GM21390 (cell line): ENCODE measurements around the gene FRMD4A.

Experiments used
- ATAC-seq: cut with Tn5 transposase; IDR thresholded peaks from one replicate; pipeline ENCODE4 v1.9.1; 2021; ENCODE audit not compliant: unreplicated experiment

Gene FRMD4A

DNA sequence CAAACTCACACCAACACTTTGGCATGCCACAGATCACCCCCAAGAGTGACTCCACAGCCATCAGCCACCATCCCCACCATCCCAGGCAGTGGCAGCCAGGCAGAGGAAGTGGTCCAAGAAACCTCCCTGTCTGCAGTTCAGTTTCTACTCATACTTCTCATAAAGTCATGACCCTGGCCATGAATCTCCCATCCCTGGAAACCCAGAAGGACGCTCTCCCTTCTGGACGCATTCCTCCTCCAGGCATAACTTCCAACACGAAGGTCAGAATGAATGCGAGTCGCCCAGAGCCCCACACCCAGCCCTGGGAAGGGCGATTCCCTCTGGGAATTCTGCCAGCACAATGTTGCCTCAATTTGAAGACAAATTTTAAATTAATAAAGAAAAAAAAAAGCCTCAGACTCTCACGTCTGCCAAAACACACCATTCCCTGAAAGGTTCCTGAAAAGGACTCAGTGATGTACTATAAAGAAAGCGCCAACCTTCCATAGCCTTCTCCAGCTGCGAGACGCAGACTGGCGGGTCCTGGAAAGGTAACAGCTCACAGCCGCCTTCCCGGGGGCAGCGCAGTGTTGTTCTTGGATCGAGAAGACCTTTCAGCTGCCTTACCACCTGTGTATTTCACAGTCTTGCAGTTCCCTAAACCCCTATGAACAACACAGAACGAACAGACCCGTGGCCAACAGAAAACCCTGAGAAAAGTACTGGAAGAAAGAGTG lies 307.6 kb downstream of the FRMD4A start:
- ATAC-seq: no peak

DNA sequence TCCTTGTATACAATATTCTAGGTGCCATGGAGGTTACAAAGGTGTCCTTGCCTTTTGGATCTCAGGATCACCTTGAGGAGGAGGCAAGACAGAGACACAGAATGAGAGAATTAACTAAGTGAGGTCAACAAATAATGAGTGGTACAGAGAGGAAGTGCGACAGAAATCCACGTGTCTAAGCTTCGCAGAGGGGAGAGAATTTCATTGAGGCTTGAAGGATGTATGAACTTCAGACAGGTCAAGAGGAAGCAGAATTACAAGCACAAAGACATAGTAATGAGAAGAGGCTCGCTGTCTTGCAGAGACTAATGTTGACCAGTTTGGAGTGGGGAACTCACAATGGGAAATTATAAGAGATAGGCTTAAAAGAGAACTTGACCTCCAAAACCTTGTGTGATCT lies 308.7 kb downstream of the FRMD4A start:
- no peak for ATAC-seq

DNA sequence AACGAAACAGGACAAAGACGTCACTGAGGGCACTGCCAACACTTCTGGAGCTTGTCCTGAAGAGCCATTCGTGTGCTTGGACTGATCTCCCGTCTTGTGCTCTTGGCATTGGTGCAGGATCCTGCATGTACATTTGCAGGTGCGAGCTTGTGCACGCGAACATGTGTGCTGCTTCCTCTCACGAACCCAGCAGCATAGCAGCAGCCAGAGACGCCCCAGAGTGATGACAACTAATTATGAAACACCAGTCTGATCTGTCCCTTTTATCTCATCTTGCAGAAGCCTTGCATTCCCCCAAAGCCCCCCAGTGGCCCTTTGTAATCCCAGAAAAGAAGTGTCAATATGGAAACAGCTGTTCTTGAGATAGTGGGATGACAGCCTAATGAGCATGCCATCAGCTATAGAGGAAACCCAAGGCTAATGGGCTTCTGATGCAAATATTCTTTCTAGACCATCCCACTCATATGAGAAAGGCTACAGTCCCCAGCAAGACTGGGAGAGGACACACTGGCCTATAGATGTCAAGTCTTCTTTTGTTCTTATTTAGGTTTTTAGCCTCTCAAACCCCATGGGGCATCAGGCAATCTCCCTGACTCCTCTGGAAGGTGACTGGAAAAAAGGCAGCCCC lies 310.6 kb downstream of the FRMD4A start:
- no peak for ATAC-seq

GRCh38 chr10:14017467-14017866 lies 313.3 kb downstream of the FRMD4A start:
- ATAC-seq: no peak

GRCh38 chr10:14016931-14017333 lies 313.8 kb downstream of the FRMD4A start:
- no peak for ATAC-seq

GRCh38 chr10:14016011-14016536 lies 314.6 kb downstream of the FRMD4A start:
- no peak for ATAC-seq

DNA sequence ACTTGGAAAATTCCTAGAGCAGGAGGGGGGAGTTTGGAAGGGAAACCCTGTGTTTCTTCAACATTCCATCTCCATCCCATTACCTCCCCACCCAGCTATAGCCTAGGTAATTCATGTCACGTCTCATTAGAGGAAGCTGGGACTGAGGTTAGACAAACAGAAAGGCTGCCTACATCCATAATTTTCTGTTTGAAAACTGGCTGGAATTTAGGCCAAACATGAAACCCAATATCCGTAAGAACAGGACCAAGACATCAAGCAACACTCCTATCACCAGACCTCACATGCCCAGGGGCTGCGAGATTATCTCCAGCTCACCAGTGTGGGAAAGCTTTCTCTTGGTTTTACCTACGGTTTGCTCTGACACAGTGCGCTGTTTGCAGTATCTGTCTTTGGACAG lies 316.3 kb downstream of the FRMD4A start:
- ATAC-seq: no peak

GRCh38 chr10:14010769-14011574 lies 319.8 kb downstream of the FRMD4A start:
- no peak for ATAC-seq

GRCh38 chr10:14010101-14010558 lies 320.6 kb downstream of the FRMD4A start:
- no peak for ATAC-seq

DNA sequence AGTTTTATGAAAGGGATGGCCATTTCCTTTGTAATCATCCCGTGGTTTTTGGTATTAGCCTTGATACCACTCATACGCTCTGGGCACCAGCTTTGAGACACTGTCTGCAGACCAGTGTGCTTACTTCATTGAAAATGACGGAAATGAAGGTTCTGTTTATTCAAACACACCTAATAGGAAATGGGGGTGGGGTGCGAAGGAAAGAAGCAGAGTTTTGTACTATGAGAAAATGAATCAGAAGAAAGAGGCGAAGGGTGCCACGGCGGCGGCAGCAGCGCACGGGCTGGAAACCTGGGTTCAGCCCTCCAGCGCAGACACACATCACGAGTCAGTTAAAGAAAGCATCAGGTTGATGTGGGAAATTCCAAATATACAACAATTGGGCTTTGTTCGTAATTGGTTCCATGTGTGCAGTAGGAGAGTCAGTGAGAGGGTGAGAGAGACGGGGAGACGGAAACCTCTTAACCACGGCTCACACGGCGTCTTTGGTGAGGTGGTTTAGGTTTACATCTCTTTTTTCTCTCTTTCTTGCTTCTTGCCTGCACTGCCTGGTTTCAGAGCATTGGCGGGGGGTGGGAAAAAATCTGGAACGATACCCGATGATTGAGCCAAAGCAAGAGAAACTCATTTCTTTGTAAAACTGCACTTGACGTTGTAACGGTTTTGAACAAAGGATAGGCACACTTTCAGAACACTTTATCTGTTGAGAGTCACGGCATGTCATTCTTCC lies 321.2 kb downstream of the FRMD4A start:
- no peak for ATAC-seq

DNA sequence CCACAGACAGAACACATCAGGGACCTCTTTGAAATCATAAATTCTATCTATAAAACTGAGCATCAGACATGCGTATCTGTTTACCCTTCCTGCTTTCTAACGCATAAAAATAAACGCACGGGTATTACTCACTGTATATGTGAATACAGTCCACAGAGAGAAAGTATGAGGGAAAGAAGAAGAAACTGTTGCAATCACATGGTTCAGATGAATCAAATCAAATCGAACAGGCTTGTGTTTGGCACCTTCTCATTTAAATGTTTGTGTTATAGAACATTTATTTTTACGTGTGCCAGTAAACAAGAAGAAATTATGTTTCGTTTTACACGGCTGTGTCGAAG lies 322.0 kb downstream of the FRMD4A start:
- ATAC-seq: no peak

DNA sequence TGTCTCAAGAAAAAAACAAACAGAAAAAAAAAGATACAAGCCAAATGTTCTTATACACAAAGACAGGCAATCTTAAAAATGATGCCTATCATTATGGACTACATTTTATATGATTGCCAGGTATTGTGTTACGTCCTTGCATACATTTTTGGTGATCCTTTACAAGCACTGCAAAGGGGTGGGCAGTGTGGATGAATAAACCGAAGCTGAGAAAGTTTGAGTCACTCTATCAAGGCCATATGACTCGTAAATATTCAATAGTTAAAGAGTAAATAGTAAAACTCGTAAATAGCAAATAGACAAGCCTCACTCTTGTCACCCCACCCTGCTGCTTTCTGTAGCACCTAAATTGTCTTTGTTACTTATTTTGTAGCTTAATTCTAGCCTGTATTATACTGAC lies 326.2 kb downstream of the FRMD4A start:
- ATAC-seq: no peak

DNA sequence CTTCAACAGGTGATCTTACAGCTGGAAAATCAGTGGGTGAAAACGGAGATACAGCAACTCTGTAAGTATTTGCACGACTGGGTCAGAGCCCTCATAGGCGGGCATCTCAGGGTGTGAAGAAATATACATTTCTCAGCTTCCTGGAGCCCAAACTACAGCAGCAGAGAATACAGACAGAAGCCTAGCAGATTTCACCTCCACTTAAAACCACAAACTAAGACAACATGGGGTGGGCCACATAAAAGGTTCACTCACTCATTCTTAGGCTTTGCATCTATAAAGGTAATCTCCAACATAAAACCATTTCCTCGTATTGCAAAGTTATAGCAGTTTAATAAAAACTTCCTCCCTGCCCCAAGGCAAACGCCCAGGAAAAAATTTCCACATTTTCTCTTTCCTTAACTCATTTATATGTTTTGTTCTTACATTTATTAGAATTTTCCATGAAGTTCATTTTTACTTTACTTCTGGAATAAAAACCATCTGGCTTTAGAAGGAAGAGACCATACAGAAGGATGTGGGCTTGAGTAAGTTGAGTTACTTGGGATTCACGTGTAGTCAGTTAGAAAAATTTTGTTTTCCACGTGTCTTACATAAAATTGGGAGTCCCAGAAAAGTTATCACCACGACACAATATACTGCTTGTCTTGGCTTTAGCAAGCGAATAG lies 327.1 kb downstream of the FRMD4A start:
- no peak for ATAC-seq

- ATAC-seq: no peak
Measured at GRCh38 chr10:14001298-14002040, 329.3 kb downstream of the FRMD4A start.

- no peak for ATAC-seq
Measured at GRCh38 chr10:13998163-13998835, 332.4 kb downstream of the FRMD4A start.

- ATAC-seq: no peak
Measured at GRCh38 chr10:13997650-13998049, 333.1 kb downstream of the FRMD4A start.

DNA sequence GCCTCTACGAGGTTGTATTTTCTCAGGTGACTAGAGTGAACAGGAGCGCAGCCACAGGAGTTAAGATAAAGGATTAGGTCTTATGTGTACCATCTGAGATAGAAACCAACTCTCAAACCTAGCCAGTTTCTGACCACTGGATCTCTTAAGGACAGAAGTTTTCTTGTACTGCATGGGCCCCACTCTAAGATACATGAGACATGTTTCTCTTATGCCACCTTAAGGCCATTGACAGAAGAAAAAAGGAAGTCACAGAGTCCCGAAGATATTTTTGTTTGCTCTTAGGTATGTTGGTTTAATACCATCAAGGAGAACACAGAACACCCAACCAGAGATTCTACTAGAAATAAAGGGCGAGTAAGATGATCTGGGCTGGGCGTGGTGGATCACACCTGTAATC lies 335.8 kb downstream of the FRMD4A start:
- ATAC-seq: no peak

GRCh38 chr10:13993673-13994089 lies 337.0 kb downstream of the FRMD4A start:
- ATAC-seq: no peak

- ATAC-seq: no peak
Measured at GRCh38 chr10:13993169-13993568, 337.6 kb downstream of the FRMD4A start.
